LNCaP clone FGC (cell line): ENCODE measurements around the gene TMPRSS6.

ENCODE experiments used
- DNase-seq: peaks from one replicate; pipeline ENCODE4 v3.0.0-alpha.2; 2011; ENCODE audit warnings: low read depth
- H3K4me3 ChIP-seq: 2 replicates; pipeline ENCODE4 v1.5.1; 2011; ENCODE audit warnings: mild to moderate bottlenecking, low read depth, low read length, control low read depth
- CTCF ChIP-seq: IDR thresholded peaks from 2 replicates; pipeline ENCODE4 v1.5.1; 2012; ENCODE audit warnings: mild to moderate bottlenecking; ENCODE audit not compliant: control insufficient read depth, insufficient read depth; ENCODE audit errors: extremely low read depth

The TMPRSS6 gene

GRCh38 chr22:37118083-37118482 lies 8.6 kb upstream of the TMPRSS6 start:
- TF ChIP-seq CTCF = no peak

GRCh38 chr22:37117092-37117491 lies 7.6 kb upstream of the TMPRSS6 start:
- TF ChIP-seq CTCF = no peak
- no peak overlapping the region for H3K4me3 ChIP-seq
- no peak for DNase-seq

More at GRCh38 chr22:37118083-37118482, 8.6 kb upstream of the TMPRSS6 start:
- no peak overlapping the region for H3K4me3 ChIP-seq
- no peak for DNase-seq

GRCh38 chr22:37115032-37115431 lies 5.5 kb upstream of the TMPRSS6 start:
- no peak for DNase-seq
- H3K4me3 ChIP-seq = no peak overlapping the region
- no peak for TF ChIP-seq CTCF

GRCh38 chr22:37113757-37114156 lies 4.2 kb upstream of the TMPRSS6 start:
- TF ChIP-seq CTCF = no peak
- H3K4me3 ChIP-seq = no peak overlapping the region
- DNase-seq = no peak

- no peak for DNase-seq
- H3K4me3 ChIP-seq = no peak overlapping the region
- no peak for TF ChIP-seq CTCF
These were observed 2.7 kb upstream of the TMPRSS6 start for GRCh38 chr22:37112084-37112728.

GRCh38 chr22:37111156-37111717 lies 1.7 kb upstream of the TMPRSS6 start:
- no peak for DNase-seq
- no peak for TF ChIP-seq CTCF

More at GRCh38 chr22:37111156-37111717, 1.7 kb upstream of the TMPRSS6 start:
- no peak overlapping the region for H3K4me3 ChIP-seq
